ENCODE measurements around the gene PRSS16.
"Not testable (repeated sequence)": the region's sequence is repeated elsewhere in the genome, so short reads cannot be mapped to it uniquely, and the experiment has no call there.

PRSS16 gene, protein sequence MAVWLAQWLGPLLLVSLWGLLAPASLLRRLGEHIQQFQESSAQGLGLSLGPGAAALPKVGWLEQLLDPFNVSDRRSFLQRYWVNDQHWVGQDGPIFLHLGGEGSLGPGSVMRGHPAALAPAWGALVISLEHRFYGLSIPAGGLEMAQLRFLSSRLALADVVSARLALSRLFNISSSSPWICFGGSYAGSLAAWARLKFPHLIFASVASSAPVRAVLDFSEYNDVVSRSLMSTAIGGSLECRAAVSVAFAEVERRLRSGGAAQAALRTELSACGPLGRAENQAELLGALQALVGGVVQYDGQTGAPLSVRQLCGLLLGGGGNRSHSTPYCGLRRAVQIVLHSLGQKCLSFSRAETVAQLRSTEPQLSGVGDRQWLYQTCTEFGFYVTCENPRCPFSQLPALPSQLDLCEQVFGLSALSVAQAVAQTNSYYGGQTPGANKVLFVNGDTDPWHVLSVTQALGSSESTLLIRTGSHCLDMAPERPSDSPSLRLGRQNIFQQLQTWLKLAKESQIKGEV

DNA sequence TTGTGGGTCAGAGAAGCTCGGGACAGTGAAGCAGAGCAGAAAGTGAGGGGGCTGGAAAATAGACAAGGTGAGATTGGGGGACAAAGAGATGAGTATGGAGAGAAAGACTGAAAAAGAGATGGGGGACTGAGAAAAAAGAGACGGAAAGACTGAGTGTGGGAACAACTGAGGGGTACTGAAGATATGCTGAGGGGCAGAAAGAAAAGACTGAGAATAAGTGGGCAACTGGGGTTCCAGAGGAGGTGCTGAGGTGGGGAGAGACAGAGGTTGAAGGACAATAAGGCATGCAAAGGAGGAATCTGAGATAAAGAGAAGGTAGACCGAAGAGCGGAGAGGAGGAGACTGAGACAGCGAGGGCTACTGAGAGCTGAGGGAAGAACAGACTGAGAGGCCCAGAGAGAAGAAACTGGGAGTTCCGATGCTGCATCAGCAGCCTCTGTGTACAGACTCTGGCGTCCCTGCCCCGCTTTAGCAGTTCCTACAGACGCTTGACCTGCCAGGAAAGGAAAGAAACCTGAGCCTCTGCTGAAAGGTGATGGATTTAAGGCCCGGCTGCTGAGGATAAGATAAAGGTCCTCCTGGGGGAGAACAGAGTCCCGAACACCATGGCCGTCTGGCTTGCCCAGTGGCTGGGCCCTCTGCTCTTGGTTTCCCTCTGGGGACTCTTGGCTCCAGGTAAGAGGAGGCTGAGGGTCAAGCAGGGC lies at the start of gene PRSS16:
Gene PRSS16, plus strand, starts transcription at position 569 of the 704 bp plus-strand sequence. Its CDS starts 37 bp downstream, at position 606.
- DNase-seq: no peak

DNA sequence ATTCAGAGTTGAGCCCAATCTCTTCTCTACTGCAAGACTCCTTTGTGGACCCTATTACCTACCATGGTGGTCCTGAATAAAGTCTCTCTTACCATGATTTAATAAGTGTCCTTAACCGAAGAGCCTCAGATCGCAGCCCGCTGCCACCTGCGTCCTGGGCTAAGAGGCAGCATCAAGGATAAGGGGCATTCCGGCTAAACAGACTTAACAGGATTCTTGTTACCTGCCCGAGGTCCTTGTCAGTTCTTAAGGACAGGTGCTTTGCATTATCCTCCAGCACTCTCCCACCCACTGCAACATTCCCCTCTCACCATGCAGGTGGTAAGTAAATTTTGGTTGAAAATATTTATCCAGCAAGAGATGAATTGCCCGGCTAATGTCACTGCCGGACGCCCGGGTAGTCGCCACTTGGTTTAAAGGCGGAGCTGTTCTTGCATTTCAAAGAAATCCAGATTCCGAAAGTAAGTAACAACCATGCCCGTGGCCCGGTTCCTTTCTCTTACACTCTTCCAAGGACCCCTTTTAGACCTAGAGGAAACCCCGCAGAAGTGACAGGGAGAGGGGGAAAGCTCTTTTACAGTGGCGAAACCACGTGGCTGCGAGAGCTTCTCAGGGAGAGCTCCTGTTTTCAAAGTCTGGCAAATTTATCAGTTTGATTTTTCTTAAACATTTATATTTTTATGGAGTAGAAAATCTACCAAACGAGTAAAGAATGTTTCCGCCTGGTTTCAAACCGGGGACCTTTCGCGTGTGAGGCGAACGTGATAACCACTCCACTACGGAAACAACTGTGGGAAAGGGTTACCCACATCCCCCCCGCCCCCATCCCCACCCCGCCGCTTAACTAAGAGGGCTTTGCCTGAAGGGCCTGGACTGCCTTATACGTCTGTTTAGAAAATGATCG lies 41.9 kb upstream of the PRSS16 start:
- no peak for DNase-seq

DNA sequence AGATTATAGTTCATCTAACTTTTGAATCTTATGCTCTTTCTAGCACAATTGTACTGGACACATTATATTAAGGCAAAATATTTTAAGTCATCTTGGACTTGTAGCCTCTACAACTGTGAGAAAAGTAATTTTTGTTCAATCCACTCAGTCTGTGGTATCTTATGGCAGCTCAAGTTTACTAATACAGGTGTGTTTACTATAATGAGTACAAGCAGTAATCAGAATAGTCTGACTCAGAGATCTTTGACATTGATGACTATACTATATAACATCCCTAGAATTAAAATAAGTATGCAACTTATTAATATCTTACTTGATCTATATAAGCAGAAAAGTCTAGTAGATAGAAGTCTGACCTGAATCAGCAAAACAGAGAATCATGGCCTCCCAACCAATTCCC lies 40.7 kb upstream of the PRSS16 start:
- no peak for DNase-seq

DNA sequence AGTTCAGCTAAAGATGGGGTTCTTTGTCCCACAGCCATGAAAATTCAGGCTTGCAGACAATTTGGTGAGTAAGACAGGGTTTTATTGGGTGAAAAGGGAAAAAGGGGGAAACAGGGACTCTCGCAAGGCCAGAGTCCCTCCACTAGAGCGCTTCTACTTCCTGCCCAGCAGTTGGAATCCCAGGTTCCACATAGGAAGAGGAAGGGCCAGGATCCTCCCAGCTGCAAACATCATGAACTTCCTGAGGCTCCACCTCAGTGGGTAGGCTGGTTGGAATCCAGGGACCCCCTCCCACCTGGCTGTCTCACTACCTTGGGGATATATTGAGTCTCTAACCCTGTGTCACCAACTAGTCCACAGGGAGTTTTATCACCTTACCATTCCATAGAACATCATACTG lies 39.5 kb upstream of the PRSS16 start:
- DNase-seq: no peak

DNA sequence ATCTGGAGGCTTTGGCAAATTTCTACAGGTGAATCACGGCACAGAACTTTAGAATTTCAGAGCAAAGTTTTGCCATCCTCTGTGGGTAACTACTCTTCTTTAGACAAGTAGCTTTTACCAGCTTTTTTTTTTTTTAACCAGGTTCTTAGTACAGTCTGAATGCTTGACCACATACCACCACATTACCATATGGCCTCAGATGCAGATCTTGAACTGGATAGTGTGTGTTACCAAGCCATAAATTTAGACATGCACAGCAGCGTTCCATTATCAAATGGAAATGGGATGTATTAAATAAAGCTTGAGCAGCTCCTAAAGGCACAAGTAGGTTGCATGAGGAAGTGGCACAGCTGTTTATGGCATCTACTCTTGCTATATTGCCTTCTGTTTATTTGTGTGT lies 38.3 kb upstream of the PRSS16 start:
- DNase-seq: no peak

DNA sequence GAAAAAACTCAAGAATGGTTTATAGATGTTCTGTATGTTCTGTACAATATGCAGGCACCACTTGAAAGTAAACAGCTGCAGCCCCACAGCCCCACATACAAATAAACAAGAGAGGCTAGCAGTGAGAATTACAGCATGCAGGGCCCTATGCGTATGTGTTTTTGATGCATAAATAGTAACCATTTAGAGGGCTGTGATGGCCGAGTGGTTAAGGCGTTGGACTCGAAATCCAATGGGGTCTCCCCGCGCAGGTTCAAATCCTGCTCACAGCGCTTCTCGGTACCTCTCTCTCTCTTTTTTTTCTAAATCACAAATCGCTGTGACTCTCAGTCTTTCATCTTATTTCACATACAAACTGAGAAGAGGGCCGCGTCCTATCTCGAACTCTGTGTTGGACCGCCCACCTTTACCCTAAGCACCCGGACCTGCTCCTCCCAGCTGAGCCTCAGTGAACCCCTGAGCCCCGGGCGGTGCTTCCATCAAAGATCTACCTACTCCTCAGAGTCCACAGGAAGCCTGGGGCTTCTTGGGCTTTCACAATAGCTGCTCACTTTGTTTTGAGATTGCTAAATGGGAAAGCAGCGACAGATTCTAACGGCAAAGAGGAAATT lies 37.7 kb upstream of the PRSS16 start:
- DNase-seq: no peak

DNA sequence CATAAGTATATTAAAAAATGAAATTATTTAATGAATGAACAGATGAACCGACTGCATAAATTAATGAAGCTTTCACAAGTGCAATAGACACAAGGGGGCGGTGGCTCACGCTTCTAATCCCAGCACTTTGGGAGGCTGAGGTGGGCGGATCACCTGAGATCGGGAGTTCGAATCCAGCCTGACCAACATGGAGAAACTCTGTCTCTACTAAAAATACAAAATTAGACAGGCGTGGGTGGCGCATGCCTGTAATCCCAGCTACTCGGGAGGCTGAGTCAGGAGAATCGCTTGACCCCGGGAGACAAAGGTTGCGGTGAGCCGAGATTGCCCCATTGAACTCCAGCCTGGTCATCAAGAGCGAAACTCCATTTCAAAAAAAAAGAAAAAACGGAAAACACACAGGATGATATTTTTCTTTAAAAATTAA lies 34.4 kb upstream of the PRSS16 start:
- DNase-seq: not testable (repeated sequence)

DNA sequence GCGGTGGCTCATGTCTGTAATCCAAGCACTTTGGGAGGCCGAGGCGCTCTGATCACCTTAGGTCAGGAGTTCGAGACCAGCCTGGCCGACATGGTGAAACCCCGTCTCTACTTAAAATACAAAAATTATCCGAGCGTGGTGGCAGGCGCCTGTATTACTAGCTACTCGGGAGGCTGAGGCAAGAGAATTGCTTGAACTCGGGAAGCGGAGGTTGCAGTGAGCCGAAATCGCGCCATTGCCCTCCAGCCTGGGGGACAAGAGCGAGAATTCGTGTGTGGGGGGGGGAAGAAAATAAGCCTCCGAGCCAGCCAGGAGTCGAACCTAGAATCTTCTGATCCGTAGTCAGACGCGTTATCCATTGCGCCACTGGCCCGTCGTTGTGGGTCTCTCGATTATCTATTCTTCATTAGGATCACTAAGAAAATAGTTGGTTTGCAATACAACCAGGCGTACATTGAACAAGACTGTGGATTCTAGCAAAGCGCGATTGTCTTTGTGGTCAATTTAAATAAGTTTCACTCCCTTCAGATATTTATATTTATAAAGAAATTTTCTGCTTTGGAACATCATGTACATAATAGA lies 33.9 kb upstream of the PRSS16 start:
- no peak for DNase-seq

DNA sequence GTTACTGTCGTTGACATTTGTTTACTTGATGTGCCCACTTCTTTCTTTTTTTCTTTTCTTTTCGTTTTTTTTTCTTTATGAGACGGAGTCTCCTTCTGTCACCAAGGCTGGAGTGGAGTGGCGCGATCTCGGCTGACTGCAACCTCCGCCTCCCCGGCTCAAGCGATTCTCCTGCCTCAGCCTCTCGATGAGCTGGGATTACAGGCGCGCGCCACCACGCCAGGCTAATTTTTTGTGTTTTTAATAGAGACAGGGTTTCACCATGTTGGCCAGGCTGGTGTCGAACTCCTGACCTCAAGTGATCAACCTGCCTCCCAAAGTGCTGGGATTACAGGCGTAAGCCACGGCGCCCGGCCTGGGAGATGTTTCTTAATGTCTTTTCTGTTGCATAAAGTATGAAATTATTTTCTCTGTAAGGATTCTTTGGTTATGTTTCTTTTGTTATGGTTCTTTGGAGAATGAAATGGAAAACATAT lies 33.3 kb upstream of the PRSS16 start:
- DNase-seq: no peak

DNA sequence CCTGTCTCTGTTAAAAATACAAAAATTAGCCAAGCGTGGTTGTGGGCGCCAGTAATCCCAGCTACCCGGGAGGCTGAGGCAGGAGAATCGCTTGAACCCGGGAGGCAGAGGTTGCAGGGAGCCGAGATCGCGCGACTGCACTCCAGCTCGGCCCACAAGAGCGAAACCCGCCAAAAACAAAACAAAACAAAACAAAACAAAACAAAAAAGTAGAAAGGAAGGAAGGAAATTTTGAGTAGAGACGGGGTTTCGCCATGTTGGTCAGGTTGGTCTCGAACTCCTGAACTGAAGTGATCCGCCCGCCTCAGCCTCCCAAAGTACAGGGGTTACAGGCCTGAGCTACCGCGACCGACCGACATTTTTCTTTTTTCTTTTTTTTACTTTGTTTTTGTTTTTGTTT lies 30.6 kb upstream of the PRSS16 start:
- no peak for DNase-seq

DNA sequence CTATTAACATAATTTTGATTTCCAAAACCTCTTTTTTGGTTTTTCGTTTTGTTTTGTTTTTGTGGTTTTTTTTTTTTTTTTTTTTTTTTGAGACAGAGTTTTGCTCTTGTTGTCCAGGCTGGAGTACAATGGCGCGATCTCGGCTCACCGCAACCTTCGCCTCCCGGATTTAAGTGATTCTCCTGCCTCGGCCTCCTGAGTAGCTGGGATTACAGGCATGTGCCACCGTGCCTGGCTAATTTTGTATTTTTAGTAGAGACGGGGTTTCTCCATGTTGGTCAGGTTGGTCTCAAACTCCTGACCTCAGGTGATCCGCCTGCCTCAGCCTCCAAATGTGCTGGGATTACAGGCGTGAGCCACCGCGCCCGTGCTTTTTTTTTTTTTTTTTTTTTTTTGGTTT lies 24.5 kb upstream of the PRSS16 start:
- DNase-seq: not testable (repeated sequence)

DNA sequence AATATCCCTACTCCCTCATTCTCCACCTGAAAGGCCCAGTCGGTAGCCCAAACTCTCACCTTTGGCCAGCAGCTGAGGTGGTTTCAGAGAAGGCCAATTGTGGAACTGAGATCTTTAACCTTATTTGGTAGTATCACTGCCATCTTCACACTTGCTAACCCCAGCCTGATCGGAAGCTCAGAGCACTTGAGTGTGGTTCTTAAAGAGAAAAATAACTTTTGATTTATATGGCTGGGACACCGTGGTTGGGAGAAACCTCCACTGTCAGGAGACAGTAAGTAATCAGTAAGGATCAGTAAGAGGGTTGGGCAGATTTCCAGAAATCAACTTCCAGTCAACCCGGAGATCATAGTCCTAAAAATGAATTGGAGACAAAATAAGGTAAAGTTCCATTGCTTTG lies 22.8 kb upstream of the PRSS16 start:
- no peak for DNase-seq

DNA sequence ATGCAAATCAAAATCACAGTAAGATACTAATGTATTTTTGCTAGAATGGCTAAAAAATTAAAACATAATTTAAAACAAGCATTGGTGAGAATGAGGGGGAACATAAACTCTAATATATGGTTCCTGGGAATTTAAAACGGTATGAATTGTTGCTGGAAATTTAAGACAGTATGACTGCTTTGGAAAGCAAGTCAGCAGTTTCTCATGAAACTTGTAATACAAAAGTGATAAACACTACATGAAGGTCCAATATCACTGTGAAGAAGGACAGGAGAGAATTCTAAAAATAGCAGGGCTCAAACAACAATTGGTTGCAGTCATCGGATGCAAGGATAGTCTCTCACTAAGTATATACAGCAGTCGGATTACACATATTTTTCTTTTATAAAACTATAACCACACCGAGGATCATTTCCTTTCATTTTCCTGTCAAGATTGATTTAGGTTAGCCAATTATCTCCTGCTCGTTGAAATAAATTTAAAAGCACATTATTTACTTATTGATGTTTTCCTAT lies 18.5 kb upstream of the PRSS16 start:
- DNase-seq: no peak

DNA sequence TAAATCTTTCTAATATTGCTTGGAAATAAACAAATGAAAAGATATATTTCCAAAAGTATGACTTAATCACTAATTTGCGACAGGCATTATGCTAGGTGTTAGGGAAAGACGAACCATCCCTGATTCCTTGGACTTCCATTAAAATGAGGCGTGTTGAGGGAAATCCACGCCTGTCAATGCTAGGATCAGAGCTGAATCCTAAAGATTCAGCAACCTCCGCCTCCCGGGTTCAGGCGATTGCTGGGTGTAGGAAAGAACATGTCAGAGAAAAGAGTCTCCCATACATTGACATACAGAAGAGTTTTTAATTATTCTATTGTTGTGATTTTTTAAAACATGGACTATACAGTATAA lies 16.8 kb upstream of the PRSS16 start:
- no peak for DNase-seq

DNA sequence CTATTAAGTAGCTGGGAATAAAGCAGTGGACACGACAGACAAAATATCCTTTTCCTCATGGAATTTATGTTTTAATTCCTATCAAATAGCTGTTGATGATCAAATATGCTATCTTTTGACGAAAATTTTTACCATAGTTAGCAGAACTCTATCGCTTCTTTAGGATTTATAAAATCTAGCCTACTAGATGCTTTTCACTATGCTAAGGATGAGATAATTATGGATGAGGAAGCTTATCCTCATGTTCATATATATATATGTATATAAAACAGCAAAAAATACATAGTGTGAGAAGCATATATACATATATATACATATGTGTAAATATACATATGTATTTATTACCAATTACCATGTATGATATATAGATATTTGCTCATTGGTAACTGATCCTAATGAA lies 12.9 kb upstream of the PRSS16 start:
- DNase-seq: no peak

DNA sequence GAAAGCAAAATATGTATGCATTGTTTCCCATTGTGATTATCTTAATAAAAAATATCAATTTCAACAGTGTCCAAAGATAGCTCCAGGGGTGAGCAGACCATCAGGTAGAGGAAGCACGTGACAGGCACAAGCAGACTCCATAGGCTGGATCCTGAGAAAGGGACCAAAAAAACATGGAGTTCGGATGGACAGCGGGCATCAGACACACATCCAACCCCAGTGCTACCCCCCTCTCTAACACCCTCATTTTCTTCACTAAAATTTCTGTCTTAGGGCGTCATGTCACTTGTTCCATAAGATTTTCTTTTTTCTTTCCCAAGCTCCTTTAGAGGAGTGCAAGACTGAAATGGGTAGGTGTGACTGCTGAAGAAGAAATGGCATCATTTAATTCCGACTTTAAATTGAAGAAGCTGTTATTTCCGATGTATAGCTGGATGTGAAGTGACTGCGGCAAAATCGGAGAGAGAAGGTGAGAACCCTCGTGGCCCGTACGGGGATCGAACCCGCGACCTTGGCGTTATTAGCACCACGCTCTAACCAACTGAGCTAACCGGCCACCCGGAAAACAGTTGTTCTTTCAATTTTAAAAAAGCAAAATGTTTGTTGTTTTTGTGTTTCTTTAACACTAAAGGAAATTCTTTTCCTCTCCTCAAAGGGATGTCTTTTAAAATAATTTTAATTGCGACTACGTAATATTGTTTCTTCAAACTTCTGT lies 10.3 kb upstream of the PRSS16 start:
- no peak for DNase-seq

DNA sequence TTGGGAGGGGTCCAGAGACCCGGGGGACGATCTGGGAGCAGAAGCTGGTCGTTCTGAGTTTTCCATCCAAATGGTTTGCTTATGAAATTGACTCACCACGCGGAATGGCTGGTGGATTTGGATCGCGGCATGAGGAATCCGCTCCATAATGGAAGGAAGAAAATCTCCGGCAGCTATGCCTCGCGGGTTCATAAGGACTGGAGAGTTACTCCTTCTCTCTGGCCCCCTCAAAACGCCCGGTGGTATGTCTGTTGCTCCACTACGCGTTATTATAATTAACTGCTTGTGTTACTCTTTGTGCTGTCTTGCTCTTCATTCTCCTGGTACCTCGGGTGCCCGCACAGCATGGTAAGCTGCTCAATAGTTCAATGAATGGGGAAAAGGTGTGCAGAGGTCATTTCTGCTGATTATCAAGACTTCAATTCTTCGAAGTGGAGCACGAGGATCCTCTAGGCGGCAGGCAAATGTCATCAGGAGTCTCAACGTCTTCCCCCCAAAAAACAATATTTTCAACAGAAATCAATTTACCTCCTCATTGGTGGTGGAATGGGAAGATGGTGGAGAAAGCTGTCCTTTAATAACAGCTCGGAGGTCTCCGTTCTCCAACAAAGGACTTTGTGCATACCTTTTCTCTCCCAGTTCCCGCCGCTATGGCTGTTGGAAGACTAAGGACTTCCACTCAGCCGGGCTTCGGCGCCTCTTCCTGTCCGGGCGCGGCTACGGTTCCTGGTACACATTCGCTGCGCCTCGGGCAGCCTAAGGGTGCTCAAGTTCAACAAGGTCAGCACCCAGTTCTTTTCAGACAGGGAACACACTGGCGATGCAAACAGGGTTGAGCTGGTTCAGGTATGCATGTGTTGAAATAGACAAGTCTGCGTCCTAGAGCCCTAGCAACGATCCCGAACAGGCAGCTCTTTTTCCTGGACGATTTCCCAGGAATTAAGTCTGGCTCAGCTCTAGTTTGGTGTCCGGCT lies 9.2 kb upstream of the PRSS16 start:
- no peak for DNase-seq

DNA sequence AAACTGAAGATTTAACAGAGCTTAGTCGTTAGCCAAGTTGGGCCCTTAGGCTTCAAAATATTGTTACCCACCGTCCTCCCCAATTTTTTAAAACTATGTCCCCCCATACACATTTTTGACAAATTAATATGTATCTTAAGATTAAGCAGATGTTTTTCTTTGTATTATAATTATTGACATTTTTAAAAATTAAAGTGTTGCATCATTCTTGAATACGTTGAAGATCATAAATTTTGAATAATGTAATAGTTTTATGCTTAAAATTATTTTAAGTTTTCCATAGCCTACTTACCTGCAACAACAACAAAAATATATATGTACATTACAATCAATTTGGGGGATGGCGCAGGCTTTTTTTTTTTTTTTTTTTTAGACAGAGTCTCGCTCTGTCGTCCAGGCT lies 8.2 kb upstream of the PRSS16 start:
- DNase-seq: no peak

DNA sequence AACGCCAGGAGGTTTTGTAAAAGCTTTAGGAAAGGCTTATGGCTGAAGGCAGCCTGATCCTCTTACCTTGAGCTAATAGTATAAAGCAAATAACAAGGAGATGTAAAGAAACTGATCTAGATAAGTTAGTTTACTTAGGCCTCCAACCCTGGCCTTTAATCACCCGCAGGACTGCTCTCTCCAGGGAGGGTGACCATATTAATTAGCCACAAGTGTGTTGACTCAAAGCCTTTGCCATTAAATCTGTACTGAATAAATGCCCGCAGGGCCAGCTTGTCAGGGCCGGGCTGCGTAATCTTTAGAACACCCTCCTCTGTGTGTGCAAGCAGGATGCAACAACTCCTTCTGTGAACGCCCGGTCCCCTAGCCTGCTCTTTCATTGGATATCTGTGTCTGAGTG lies 6.1 kb upstream of the PRSS16 start:
- DNase-seq: no peak

Data from NCI-H524 treated with DMSO at 0.1 percent for 48 hours (cell line).